Measurements from ENCODE around the gene ARHGEF3. TPM values are rescaled to one million over a fixed set of nuclear protein-coding genes. Genes with fewer than 3 reads are reported as not detected.

Gene ARHGEF3
- total RNA-seq, 4 donors from 2014 or later: 3.1 to 11.6 (median 5.7) TPM

- no peak for DNase-seq
- H3K27me3 ChIP-seq: no peaks in the 10 kb centered on the region
- no peak overlapping the region for H3K4me3 ChIP-seq
- intact Hi-C loops (cut with DNase I; ENCODE audit: low total_unique reads): no loop called here
- TF ChIP-seq CTCF (IDR thresholded peaks at IDR 0.05 in 4 of 5, conservative IDR thresholded peaks at IDR 0.05 in 1 of 5): no peak
- peak overlapping the region; percentile 78 to 84 (median 82) for H3K27ac ChIP-seq
- in situ Hi-C loops (cut with MboI; ENCODE audit: low sequenced_read_pairs in 4 of 4): no loop called here
- no peaks in the 10 kb centered on the region for H3K9me3 ChIP-seq
- peaks cover 72 to 87% of the 10 kb centered on the region in 2 donors for H3K4me1 ChIP-seq
- ATAC-seq: no peak
- H3K36me3 ChIP-seq: no peaks in the 10 kb centered on the region
Measured at GRCh38 chr3:56787258-56787775, 14.4 kb downstream of the ARHGEF3 start.

GRCh38 chr3:56785499-56785898, 16.2 kb downstream of the ARHGEF3 start:
- Histone ChIP-seq H3K27me3 (no peaks in the 10 kb centered on the region), H3K9me3 (no peaks in the 10 kb centered on the region), H3K4me3 (no peak overlapping the region), H3K4me1 (peaks cover 84 to 93% of the 10 kb centered on the region in 2 donors), H3K27ac (peak overlapping the region in 3 of 4 donors; percentile 56 to 82 (median 78)), H3K36me3 (no peaks in the 10 kb centered on the region)
- in situ Hi-C loops (cut with MboI; ENCODE audit: low sequenced_read_pairs in 4 of 4): no loop called here
- no peak for DNase-seq
- intact Hi-C loops (cut with DNase I; ENCODE audit: low total_unique reads): no loop called here
- TF ChIP-seq CTCF (IDR thresholded peaks at IDR 0.05 in 4 of 5, conservative IDR thresholded peaks at IDR 0.05 in 1 of 5) (no peak), POLR2A (IDR thresholded peaks at IDR 0.05) (no peak)
- no peak for ATAC-seq

- intact Hi-C loops (cut with DNase I; ENCODE audit: low total_unique reads) (no loop called here), in situ Hi-C loops (cut with MboI; ENCODE audit: low sequenced_read_pairs in 4 of 4) (no loop called here)
- Histone ChIP-seq H3K4me3 (no peak overlapping the region), H3K27ac (peak overlapping the region; percentile 36 to 82 (median 67)), H3K4me1 (peaks cover 74 to 83% of the 10 kb centered on the region in 2 donors), H3K27me3 (no peaks in the 10 kb centered on the region), H3K9me3 (no peaks in the 10 kb centered on the region), H3K36me3 (no peaks in the 10 kb centered on the region)
- no peak for TF ChIP-seq POLR2A (IDR thresholded peaks at IDR 0.05)
- TF ChIP-seq CTCF (IDR thresholded peaks at IDR 0.05 in 4 of 5, conservative IDR thresholded peaks at IDR 0.05 in 1 of 5): no peak
- DNase-seq (no peak), ATAC-seq (no peak)
Measured at GRCh38 chr3:56784448-56785001, 17.2 kb downstream of the ARHGEF3 start.

GRCh38 chr3:56783644-56784447, 17.9 kb downstream of the ARHGEF3 start:
- ATAC-seq: no peak
- Histone ChIP-seq H3K27me3 (no peaks in the 10 kb centered on the region), H3K4me1 (peaks cover 68 to 76% of the 10 kb centered on the region in 2 donors), H3K9me3 (no peaks in the 10 kb centered on the region), H3K4me3 (no peak overlapping the region), H3K27ac (peak overlapping the region; percentile 36 to 82 (median 67)), H3K36me3 (no peaks in the 10 kb centered on the region)
- DNase-seq: peak in 1 of 2 donors; percentile 29
- TF ChIP-seq POLR2A (IDR thresholded peaks at IDR 0.05): no peak
- no peak for TF ChIP-seq CTCF (IDR thresholded peaks at IDR 0.05 in 4 of 5, conservative IDR thresholded peaks at IDR 0.05 in 1 of 5)
- intact Hi-C loops (cut with DNase I; ENCODE audit: low total_unique reads) (no loop called here), in situ Hi-C loops (cut with MboI; ENCODE audit: low sequenced_read_pairs in 4 of 4) (no loop called here)
